Subcutaneous adipose tissue (tissue), 4 donors: ENCODE measurements around the gene MKNK2. TPM values are rescaled to one million over a fixed set of nuclear protein-coding genes. Genes with fewer than 3 reads are reported as not detected.

ENCODE experiments used
- CTCF ChIP-seq: fragments of 450-650 bp; IDR thresholded peaks from one replicate; pipeline ENCODE4 v1.5.1; 2016; ENCODE audit warnings: low read depth, mild to moderate bottlenecking, control low read depth, antibody characterized with exemption, moderate library complexity
- total RNA-seq, 4 donors: library from RNA; depleted of rRNA; stranded (reverse); fragments of >200 nt; gene quantifications; one replicate each; pipeline ENCODE4 v1.1.0, GENCODE V29; 2016

Gene MKNK2
- total RNA-seq, 4 donors from 2014 or later, result 120 to 386 (median 204) TPM

GRCh38 chr19:2051773-2052704 lies 995 bp upstream of the MKNK2 start:
- TF ChIP-seq CTCF, result no peak

GRCh38 chr19:2050349-2050990 lies 574 bp downstream of the MKNK2 start:
- no peak for TF ChIP-seq CTCF

GRCh38 chr19:2049741-2050348 lies 1.2 kb downstream of the MKNK2 start:
- TF ChIP-seq CTCF, result no peak

GRCh38 chr19:2048959-2049740 lies 1.9 kb downstream of the MKNK2 start:
- TF ChIP-seq CTCF, result no peak

GRCh38 chr19:2048104-2048958 lies 2.7 kb downstream of the MKNK2 start:
- TF ChIP-seq CTCF, result no peak

GRCh38 chr19:2047449-2048103 lies 3.5 kb downstream of the MKNK2 start:
- TF ChIP-seq CTCF, result no peak
